Measurements from ENCODE around the gene ARHGEF10L. TPM values are rescaled to one million over a fixed set of nuclear protein-coding genes. Genes with fewer than 3 reads are reported as not detected.
"Not testable (repeated sequence)": the region's sequence is repeated elsewhere in the genome, so short reads cannot be mapped to it uniquely, and the experiment has no call there.

ARHGEF10L gene
- polyA plus RNA-seq: 10 to 100 TPM; 39.1 to 64.4 TPM

DNA sequence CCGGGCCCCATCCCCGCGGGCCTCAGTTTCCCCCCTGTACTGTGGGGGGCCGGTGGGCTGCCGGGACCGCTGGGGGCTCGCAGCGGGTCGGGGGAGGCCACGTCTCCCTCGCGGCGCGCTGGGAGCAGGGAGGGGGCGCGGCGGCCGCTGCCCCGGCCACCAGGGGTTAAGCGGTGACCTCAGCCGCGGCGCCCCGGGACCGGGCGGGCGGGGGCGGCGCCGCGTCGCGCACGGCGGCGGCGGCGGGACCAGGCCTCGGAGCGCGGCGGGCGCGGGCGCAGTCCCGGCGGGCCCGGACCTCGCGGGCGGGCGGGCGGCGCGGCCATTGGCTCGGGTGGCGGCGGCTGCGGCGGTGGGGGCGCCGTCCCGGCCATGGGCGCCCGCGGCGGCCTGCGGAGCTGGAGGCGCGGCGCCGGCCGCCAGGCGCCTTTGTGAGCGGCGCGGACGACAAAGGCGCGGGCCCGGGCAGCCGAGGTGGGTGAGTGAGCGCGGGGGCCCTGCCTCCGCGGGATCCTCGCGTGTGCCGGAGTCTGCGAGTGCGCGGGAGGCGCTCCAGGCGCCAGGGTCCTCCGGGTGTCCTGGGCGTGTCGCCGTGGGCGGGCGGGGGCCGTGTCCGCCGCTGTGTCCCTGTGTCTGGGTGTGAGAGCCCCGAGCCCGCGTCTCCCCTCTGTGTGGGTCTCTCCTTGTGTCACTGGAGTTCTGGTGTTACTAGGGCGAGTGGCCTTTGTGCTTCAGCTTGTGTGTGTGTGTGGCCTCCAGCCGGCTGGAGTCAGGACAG lies at the start of gene ARHGEF10L:
Gene ARHGEF10L, plus strand, starts transcription at position 222 of the 778 bp plus-strand sequence. CDS start 40,898 bp downstream, outside the sequence.
- Histone ChIP-seq H3K27ac (ENCODE audit: low read depth in 2 of 2, low read length in 1 of 2) (peak within 1 kb of the TSS; percentile 73 to 87), H3K36me3 (ENCODE audit: control insufficient read depth in 2 of 2, insufficient read depth in 2 of 2, low read length in 1 of 2) (peaks cover 0 to 2% of the 10 kb centered on the region in 2 donors), H3K9me3 (ENCODE audit: control insufficient read depth in 2 of 2, insufficient read depth in 1 of 2, low read depth in 1 of 2, low read length in 1 of 2) (no peaks in the 10 kb centered on the region), H3K27me3 (ENCODE audit: control insufficient read depth in 1 of 2, insufficient read depth in 2 of 2, low read length in 2 of 2) (no peaks in the 10 kb centered on the region), H3K4me1 (ENCODE audit: control insufficient read depth in 2 of 2, insufficient read depth in 2 of 2, low read length in 1 of 2) (peaks cover 9 to 16% of the 10 kb centered on the region in 2 donors), H3K4me3 (ENCODE audit: low read depth in 1 of 2, low read length in 2 of 2) (peak within 1 kb of the TSS; percentile 59 to 63)
- 1% methylated on average over 28 to 108 of the region's 108 CpGs for WGBS, 2 donors

DNA sequence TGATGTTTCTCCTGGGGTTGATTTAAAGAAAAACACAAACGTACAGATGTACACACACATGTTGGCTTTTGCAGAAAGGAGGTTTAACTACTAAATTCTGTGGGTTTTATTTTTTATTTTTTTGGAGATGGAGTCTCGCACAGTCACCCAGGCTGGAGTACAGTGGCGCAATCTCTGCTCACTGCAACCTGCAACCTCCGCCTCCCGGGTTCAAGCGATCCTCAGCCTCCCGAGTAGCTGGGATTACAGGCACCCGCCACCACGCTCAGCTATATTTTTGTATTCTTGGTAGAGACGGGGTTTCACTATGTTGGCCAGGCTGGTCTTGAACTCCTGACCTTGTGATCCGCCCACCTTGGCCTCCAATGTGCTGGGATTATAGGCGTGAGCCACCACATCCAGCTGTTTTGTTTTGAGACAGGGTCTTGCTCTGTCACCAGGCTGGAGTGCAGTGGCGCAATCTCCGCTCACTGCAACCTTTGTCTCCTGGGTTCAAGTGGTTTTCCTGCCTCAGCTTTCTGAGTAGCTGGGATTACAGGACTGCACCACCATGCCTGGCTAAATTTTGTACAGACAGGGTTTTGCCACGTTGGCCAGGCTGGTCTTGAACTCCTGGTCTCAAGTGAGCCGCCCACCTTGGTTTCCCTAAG lies 49.6 kb upstream of the ARHGEF10L start:
- H3K27ac ChIP-seq (ENCODE audit: low read depth in 2 of 2, low read length in 1 of 2); H3K27me3 ChIP-seq (ENCODE audit: control insufficient read depth in 1 of 2, insufficient read depth in 2 of 2, low read length in 2 of 2); H3K4me1 ChIP-seq (ENCODE audit: control insufficient read depth in 2 of 2, insufficient read depth in 2 of 2, low read length in 1 of 2); H3K36me3 ChIP-seq (ENCODE audit: control insufficient read depth in 2 of 2, insufficient read depth in 2 of 2, low read length in 1 of 2); H3K4me3 ChIP-seq (ENCODE audit: low read depth in 1 of 2, low read length in 2 of 2); H3K9me3 ChIP-seq (ENCODE audit: control insufficient read depth in 2 of 2, insufficient read depth in 1 of 2, low read depth in 1 of 2, low read length in 1 of 2): not testable (repeated sequence)
- WGBS, 2 donors: 88 to 89% methylated on average over 16 of the region's 16 CpGs

- not testable (repeated sequence) for H3K4me3 ChIP-seq (ENCODE audit: low read depth in 1 of 2, low read length in 2 of 2); H3K27ac ChIP-seq (ENCODE audit: low read depth in 2 of 2, low read length in 1 of 2); H3K27me3 ChIP-seq (ENCODE audit: control insufficient read depth in 1 of 2, insufficient read depth in 2 of 2, low read length in 2 of 2); H3K36me3 ChIP-seq (ENCODE audit: control insufficient read depth in 2 of 2, insufficient read depth in 2 of 2, low read length in 1 of 2); H3K9me3 ChIP-seq (ENCODE audit: control insufficient read depth in 2 of 2, insufficient read depth in 1 of 2, low read depth in 1 of 2, low read length in 1 of 2); H3K4me1 ChIP-seq (ENCODE audit: control insufficient read depth in 2 of 2, insufficient read depth in 2 of 2, low read length in 1 of 2)
- WGBS, 2 donors: 76 to 80% methylated on average over 6 of the region's 6 CpGs
Measured at GRCh38 chr1:17490667-17491066, 48.8 kb upstream of the ARHGEF10L start.

GRCh38 chr1:17494114-17494729 lies 45.3 kb upstream of the ARHGEF10L start:
- Histone ChIP-seq H3K4me1 (ENCODE audit: control insufficient read depth in 2 of 2, insufficient read depth in 2 of 2, low read length in 1 of 2) (no peaks in the 10 kb centered on the region), H3K4me3 (ENCODE audit: low read depth in 1 of 2, low read length in 2 of 2) (no peak overlapping the region), H3K36me3 (ENCODE audit: control insufficient read depth in 2 of 2, insufficient read depth in 2 of 2, low read length in 1 of 2) (no peaks in the 10 kb centered on the region), H3K9me3 (ENCODE audit: control insufficient read depth in 2 of 2, insufficient read depth in 1 of 2, low read depth in 1 of 2, low read length in 1 of 2) (no peaks in the 10 kb centered on the region), H3K27me3 (ENCODE audit: control insufficient read depth in 1 of 2, insufficient read depth in 2 of 2, low read length in 2 of 2) (no peaks in the 10 kb centered on the region), H3K27ac (ENCODE audit: low read depth in 2 of 2, low read length in 1 of 2) (no peak overlapping the region)
- 18 to 20% methylated on average over 4 to 5 of the region's 5 CpGs for WGBS, 2 donors

DNA sequence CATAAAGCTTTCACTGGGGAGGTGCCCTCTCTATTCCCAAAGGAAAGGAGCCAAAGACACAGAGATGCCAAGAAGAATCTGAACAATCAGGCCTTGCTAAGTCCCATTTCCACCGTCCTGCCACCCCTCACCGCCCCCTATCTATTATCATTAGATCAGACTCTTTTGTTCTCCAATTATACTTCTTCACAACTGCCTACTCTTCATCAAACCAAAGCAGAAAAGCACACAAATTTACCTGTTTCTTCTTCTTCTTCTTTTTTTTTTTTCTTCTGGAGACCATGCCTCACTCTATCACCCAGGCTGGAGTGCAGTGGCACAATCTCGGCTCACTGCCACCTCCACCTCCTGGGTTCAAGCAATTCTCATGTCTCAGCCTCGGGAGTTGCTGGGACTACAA lies 43.1 kb upstream of the ARHGEF10L start:
- WGBS, 2 donors: 76 to 78% methylated on average over 4 of the region's 4 CpGs
- no peak overlapping the region for H3K27ac ChIP-seq (ENCODE audit: low read depth in 2 of 2, low read length in 1 of 2)
- H3K4me3 ChIP-seq (ENCODE audit: low read depth in 1 of 2, low read length in 2 of 2): no peak overlapping the region
- H3K9me3 ChIP-seq (ENCODE audit: control insufficient read depth in 2 of 2, insufficient read depth in 1 of 2, low read depth in 1 of 2, low read length in 1 of 2): no peaks in the 10 kb centered on the region
- no peaks in the 10 kb centered on the region for H3K36me3 ChIP-seq (ENCODE audit: control insufficient read depth in 2 of 2, insufficient read depth in 2 of 2, low read length in 1 of 2)
- no peaks in the 10 kb centered on the region for H3K27me3 ChIP-seq (ENCODE audit: control insufficient read depth in 1 of 2, insufficient read depth in 2 of 2, low read length in 2 of 2)
- no peaks in the 10 kb centered on the region for H3K4me1 ChIP-seq (ENCODE audit: control insufficient read depth in 2 of 2, insufficient read depth in 2 of 2, low read length in 1 of 2)

DNA sequence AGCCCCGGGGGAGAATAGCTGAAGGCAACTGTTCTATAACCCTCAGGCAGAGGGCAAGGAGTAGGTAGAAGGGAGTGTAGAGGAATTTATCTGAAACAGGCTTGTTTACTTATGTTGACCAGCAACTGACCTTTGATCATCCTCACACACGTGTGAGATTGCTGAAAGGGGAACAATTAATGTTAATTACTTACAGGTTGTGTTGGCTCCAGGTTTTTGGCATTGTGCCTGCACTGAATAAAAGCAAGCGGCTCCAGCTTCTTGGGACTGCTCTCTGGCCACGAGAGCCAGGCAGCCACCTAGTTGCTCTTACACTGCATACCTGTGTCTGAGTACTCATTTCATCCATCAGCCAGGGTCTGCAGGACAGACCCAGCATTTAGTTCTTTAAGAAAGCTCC lies 41.3 kb upstream of the ARHGEF10L start:
- WGBS, 2 donors: 26 to 35% methylated on average over 4 of the region's 4 CpGs
- Histone ChIP-seq H3K27ac (ENCODE audit: low read depth in 2 of 2, low read length in 1 of 2) (no peak overlapping the region), H3K4me3 (ENCODE audit: low read depth in 1 of 2, low read length in 2 of 2) (no peak overlapping the region), H3K27me3 (ENCODE audit: control insufficient read depth in 1 of 2, insufficient read depth in 2 of 2, low read length in 2 of 2) (no peaks in the 10 kb centered on the region), H3K4me1 (ENCODE audit: control insufficient read depth in 2 of 2, insufficient read depth in 2 of 2, low read length in 1 of 2) (no peaks in the 10 kb centered on the region), H3K9me3 (ENCODE audit: control insufficient read depth in 2 of 2, insufficient read depth in 1 of 2, low read depth in 1 of 2, low read length in 1 of 2) (no peaks in the 10 kb centered on the region), H3K36me3 (ENCODE audit: control insufficient read depth in 2 of 2, insufficient read depth in 2 of 2, low read length in 1 of 2) (no peaks in the 10 kb centered on the region)

DNA sequence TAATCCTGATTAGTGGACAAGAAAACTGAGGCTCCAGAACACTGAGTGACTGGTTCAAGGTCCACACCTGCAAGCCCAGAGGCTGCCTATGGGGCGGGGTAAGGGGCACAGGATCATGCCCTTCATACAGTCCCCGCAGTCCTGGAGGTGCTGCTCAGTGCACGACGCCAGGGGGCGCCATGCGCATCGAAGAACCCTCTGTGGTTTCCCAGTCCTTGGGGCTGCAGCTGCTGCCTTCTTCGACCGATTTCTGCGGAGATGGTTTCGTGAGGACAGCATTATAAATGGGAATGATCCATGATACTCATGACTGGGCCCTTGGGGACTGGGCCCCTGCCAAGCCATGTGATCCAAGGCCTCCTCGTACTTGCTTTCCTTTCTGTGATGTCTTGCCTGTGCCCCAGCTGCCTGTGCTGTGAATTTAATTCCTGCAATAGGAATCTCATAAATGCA lies 37.1 kb upstream of the ARHGEF10L start:
- Histone ChIP-seq H3K4me1 (ENCODE audit: control insufficient read depth in 2 of 2, insufficient read depth in 2 of 2, low read length in 1 of 2) (no peaks in the 10 kb centered on the region), H3K4me3 (ENCODE audit: low read depth in 1 of 2, low read length in 2 of 2) (no peak overlapping the region), H3K27me3 (ENCODE audit: control insufficient read depth in 1 of 2, insufficient read depth in 2 of 2, low read length in 2 of 2) (no peaks in the 10 kb centered on the region), H3K36me3 (ENCODE audit: control insufficient read depth in 2 of 2, insufficient read depth in 2 of 2, low read length in 1 of 2) (no peaks in the 10 kb centered on the region), H3K9me3 (ENCODE audit: control insufficient read depth in 2 of 2, insufficient read depth in 1 of 2, low read depth in 1 of 2, low read length in 1 of 2) (no peaks in the 10 kb centered on the region), H3K27ac (ENCODE audit: low read depth in 2 of 2, low read length in 1 of 2) (peak overlapping the region in 1 of 2 donors; percentile 36)
- WGBS, 2 donors: 1 to 3% methylated on average over 12 of the region's 12 CpGs

DNA sequence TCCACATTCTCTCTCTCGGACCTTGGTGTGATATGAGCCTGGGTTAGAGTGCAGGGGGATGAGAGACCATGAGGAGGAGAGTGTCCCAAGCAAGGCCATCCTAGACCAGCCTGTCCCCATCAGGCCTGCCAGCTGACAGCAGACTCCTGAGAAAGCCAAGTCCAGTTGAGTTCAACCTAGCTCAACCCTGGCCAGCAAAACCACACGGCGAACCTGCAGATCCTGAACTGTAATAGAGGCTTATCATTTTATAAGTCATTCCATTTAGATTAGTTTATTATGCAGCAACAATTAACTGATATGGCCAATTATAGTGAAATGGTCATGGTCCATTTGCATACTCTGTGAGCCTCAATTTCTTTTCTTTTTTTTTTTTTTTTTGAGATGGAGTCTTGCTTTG lies 36.4 kb upstream of the ARHGEF10L start:
- Histone ChIP-seq H3K27ac (ENCODE audit: low read depth in 2 of 2, low read length in 1 of 2) (peak overlapping the region in 1 of 2 donors; percentile 5), H3K4me3 (ENCODE audit: low read depth in 1 of 2, low read length in 2 of 2) (no peak overlapping the region), H3K9me3 (ENCODE audit: control insufficient read depth in 2 of 2, insufficient read depth in 1 of 2, low read depth in 1 of 2, low read length in 1 of 2) (no peaks in the 10 kb centered on the region), H3K27me3 (ENCODE audit: control insufficient read depth in 1 of 2, insufficient read depth in 2 of 2, low read length in 2 of 2) (no peaks in the 10 kb centered on the region), H3K36me3 (ENCODE audit: control insufficient read depth in 2 of 2, insufficient read depth in 2 of 2, low read length in 1 of 2) (no peaks in the 10 kb centered on the region), H3K4me1 (ENCODE audit: control insufficient read depth in 2 of 2, insufficient read depth in 2 of 2, low read length in 1 of 2) (no peaks in the 10 kb centered on the region)
- 77 to 86% methylated on average over 3 of the region's 3 CpGs for WGBS, 2 donors

GRCh38 chr1:17507200-17507599 lies 32.3 kb upstream of the ARHGEF10L start:
- not testable (repeated sequence) for H3K4me1 ChIP-seq (ENCODE audit: control insufficient read depth in 2 of 2, insufficient read depth in 2 of 2, low read length in 1 of 2); H3K9me3 ChIP-seq (ENCODE audit: control insufficient read depth in 2 of 2, insufficient read depth in 1 of 2, low read depth in 1 of 2, low read length in 1 of 2); H3K36me3 ChIP-seq (ENCODE audit: control insufficient read depth in 2 of 2, insufficient read depth in 2 of 2, low read length in 1 of 2); H3K4me3 ChIP-seq (ENCODE audit: low read depth in 1 of 2, low read length in 2 of 2); H3K27ac ChIP-seq (ENCODE audit: low read depth in 2 of 2, low read length in 1 of 2); H3K27me3 ChIP-seq (ENCODE audit: control insufficient read depth in 1 of 2, insufficient read depth in 2 of 2, low read length in 2 of 2)
- WGBS, 2 donors: 72 to 78% methylated on average over 4 of the region's 4 CpGs

All from esophagus (tissue), 2 donors.